ENCODE results near the gene RERE.

Gene RERE

DNA sequence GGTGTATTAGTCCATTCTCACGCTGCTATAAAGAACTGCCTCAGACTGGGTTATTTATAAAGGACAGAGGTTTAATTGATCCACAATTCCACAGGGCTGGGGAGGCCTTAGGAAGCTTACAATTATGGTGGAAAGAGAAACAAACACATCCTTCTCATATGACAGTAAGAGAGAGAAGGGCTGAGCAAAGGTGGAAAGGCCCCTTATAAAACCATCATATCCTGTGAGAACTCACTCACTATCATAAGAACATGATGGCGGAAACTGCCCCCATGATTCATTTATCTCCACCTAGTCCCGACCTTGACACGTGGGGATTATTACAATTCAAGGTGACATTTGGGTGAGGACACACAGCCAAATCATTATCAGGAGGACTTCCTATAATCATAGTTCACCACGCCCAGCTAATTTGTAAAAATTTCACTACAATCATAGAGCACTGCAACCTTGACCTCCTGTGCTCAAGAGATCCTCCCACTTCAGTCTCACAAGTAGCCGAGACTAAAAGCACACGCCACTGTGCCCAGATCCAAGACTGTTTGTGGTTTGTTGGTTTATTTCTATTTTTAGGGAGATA lies 164.9 kb downstream of the RERE start:
- Histone ChIP-seq H3K4me3 (ENCODE audit: extremely low read depth, insufficient read depth, low read length, poor library complexity, severe bottlenecking) (no peak overlapping the region), H3K36me3 (ENCODE audit: control insufficient read depth, insufficient read depth, low read length) (peaks cover 62% of the 10 kb centered on the region), H3K9me3 (ENCODE audit: control insufficient read depth, low read length) (no peaks in the 10 kb centered on the region), H3K27ac (ENCODE audit: low read depth, low read length, severe bottlenecking) (peak overlapping the region; percentile 59), H3K4me1 (ENCODE audit: control insufficient read depth, insufficient read depth, low read length, poor library complexity, severe bottlenecking) (peaks cover 18% of the 10 kb centered on the region)
- 92% methylated on average over 2 of the region's 7 CpGs for WGBS, 2 experiments (ENCODE audit: insufficient coverage in 2 of 2)

DNA sequence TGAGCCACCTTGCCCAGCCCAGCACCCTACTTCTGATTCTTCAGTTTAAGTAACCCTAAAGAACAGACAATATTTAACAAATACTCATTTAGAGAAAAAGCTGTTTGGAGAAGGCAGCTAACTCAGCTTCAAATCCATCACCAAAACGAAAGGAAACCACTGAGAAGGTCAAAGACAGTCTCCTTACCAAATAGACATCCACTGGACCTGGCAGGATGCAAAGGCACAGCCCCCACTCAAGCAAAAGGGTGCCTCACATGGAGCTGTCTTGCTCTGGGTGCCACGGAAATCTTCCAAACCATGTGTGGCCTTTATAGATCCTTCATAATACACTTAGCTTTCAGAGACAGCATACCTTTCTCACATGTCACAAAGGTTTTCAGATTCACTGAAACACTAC lies 165.5 kb downstream of the RERE start:
- H3K27ac ChIP-seq (ENCODE audit: low read depth, low read length, severe bottlenecking) = no peak overlapping the region
- H3K4me3 ChIP-seq (ENCODE audit: extremely low read depth, insufficient read depth, low read length, poor library complexity, severe bottlenecking) = no peak overlapping the region
- WGBS, 2 experiments (ENCODE audit: insufficient coverage in 2 of 2) = 100% methylated on average over 1 to 2 of the region's 2 CpGs
- H3K9me3 ChIP-seq (ENCODE audit: control insufficient read depth, low read length) = no peaks in the 10 kb centered on the region
- peaks cover 68% of the 10 kb centered on the region for H3K36me3 ChIP-seq (ENCODE audit: control insufficient read depth, insufficient read depth, low read length)
- H3K4me1 ChIP-seq (ENCODE audit: control insufficient read depth, insufficient read depth, low read length, poor library complexity, severe bottlenecking) = peaks cover 18% of the 10 kb centered on the region

DNA sequence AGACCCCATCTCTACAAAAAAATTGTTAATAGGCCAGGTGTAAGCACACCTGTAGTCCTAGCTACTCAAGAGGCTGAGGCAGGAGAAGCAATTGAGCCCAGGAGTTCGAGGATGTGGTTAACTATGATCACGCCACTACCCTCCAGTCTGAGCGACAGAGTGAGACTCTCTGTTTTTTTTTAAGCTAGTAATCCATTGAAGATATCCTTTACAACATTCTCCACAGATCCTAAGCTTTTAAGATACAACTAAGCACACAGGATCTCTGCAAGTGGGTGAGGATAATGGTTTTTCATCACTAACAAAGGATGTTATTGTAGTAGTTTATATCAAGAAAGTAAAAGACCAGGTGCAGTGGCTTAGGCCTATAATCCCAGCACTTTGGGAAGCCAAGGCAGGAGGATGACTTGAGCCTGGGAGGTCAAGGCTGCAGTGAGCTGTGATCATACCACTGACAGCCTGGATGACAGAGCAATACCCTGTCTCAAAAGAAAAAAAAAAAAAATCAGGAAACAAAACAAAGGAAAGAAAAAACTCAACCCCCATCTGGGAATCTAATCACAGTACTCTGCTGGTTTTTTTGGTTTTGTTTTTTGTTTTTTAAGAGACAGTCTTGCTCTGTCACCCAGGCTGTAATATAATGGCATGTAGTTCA lies 166.1 kb downstream of the RERE start:
- no peaks in the 10 kb centered on the region for H3K9me3 ChIP-seq (ENCODE audit: control insufficient read depth, low read length)
- no peak overlapping the region for H3K4me3 ChIP-seq (ENCODE audit: extremely low read depth, insufficient read depth, low read length, poor library complexity, severe bottlenecking)
- H3K27ac ChIP-seq (ENCODE audit: low read depth, low read length, severe bottlenecking) = peak overlapping the region; percentile 16
- peaks cover 72% of the 10 kb centered on the region for H3K36me3 ChIP-seq (ENCODE audit: control insufficient read depth, insufficient read depth, low read length)
- H3K4me1 ChIP-seq (ENCODE audit: control insufficient read depth, insufficient read depth, low read length, poor library complexity, severe bottlenecking) = peaks cover 18% of the 10 kb centered on the region
- WGBS, 2 experiments (ENCODE audit: insufficient coverage in 2 of 2) = 90 to 100% methylated on average over 2 of the region's 3 CpGs

DNA sequence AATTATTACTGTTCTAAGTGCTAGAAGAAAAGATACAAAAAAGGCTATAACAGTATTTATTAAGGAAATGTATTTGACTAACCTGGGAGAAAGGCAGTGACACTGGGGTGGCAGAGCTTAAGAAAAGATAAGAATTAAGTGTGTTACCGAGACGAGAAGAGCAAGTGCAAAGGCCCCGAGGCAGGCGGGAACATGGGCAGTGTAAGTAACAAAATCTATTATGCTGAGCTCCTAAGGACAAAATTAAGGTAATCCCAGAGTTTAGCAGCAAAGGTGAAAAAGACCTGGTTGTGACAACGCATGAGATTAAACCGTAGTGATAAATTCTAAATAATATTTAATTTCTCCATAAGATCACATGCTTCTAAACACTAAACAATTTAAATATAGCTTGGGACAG lies 167.6 kb downstream of the RERE start:
- H3K27ac ChIP-seq (ENCODE audit: low read depth, low read length, severe bottlenecking) = no peak overlapping the region
- peaks cover 18% of the 10 kb centered on the region for H3K4me1 ChIP-seq (ENCODE audit: control insufficient read depth, insufficient read depth, low read length, poor library complexity, severe bottlenecking)
- 100% methylated on average over 4 of the region's 6 CpGs for WGBS, 2 experiments (ENCODE audit: insufficient coverage in 2 of 2)
- peaks cover 75% of the 10 kb centered on the region for H3K36me3 ChIP-seq (ENCODE audit: control insufficient read depth, insufficient read depth, low read length)
- H3K4me3 ChIP-seq (ENCODE audit: extremely low read depth, insufficient read depth, low read length, poor library complexity, severe bottlenecking) = no peak overlapping the region
- no peaks in the 10 kb centered on the region for H3K9me3 ChIP-seq (ENCODE audit: control insufficient read depth, low read length)

DNA sequence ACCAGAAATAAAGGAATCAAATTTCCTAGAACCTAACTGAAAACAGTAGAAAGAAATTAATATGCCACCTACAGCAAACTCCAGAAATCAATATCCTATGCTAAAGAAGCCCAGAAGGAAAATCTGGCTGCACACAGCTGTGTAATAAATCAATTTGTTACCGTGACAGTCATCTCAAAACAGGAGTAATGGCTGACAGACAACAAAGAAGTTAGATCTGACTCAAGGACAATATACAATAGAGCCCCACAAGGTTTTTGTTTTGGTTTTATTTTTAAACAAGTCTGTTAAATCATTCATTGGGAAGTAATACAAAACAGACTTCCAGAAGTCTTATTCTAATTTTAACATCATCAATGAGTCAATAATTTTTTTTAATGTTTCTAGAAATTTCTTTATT lies 168.4 kb downstream of the RERE start:
- Histone ChIP-seq H3K4me3 (ENCODE audit: extremely low read depth, insufficient read depth, low read length, poor library complexity, severe bottlenecking) (no peak overlapping the region), H3K27ac (ENCODE audit: low read depth, low read length, severe bottlenecking) (no peak overlapping the region), H3K36me3 (ENCODE audit: control insufficient read depth, insufficient read depth, low read length) (peaks cover 78% of the 10 kb centered on the region), H3K9me3 (ENCODE audit: control insufficient read depth, low read length) (no peaks in the 10 kb centered on the region), H3K4me1 (ENCODE audit: control insufficient read depth, insufficient read depth, low read length, poor library complexity, severe bottlenecking) (peaks cover 18% of the 10 kb centered on the region)
- WGBS, 2 experiments (ENCODE audit: insufficient coverage in 2 of 2) = 100% methylated on average over 1 of the region's 1 CpG; no CpG with 5 or more reads in 1 of the 2 experiments

DNA sequence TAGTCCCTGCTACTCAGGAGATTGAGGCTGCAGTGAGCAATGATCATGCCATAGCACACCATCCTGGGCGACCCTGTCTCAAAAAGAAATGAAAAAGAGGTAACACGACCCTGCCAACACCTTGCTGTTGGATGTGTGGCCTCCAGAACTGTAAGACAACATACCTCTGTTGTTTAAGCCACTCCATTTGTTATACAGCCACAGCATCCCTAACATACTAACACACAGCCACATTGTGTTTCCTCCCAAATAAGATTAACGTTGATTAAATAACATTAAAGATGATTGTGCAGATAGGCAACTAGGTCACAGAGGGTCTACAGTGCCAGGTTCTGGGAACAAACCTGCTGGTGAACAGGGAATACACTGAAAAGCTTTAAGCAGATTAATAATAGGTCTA lies 170.4 kb downstream of the RERE start:
- Histone ChIP-seq H3K36me3 (ENCODE audit: control insufficient read depth, insufficient read depth, low read length) (peaks cover 75% of the 10 kb centered on the region), H3K4me3 (ENCODE audit: extremely low read depth, insufficient read depth, low read length, poor library complexity, severe bottlenecking) (no peak overlapping the region), H3K27ac (ENCODE audit: low read depth, low read length, severe bottlenecking) (no peak overlapping the region), H3K9me3 (ENCODE audit: control insufficient read depth, low read length) (no peaks in the 10 kb centered on the region), H3K4me1 (ENCODE audit: control insufficient read depth, insufficient read depth, low read length, poor library complexity, severe bottlenecking) (peaks cover 10% of the 10 kb centered on the region)
- 100% methylated on average over 2 to 3 of the region's 3 CpGs for WGBS, 2 experiments (ENCODE audit: insufficient coverage in 2 of 2)

DNA sequence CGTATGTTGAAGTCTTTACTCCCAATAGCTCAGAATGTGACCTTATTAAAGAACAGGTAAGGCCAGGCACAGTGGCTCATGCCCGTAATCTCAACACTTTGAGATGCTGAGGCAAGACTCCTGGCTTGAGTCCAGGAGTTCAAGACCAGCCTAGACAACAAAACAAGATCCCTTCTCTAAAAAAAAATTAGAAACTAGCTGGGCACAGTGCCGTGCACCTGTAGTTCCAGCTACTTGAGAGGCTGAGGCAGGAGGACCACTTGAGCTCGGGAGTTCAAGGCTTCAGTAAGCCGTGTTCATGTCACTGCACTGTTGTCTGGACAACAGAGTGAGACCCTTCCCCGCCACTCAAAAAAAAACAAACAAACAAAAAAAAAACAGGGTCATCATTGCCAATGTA lies 171.3 kb downstream of the RERE start:
- 94 to 97% methylated on average over 3 to 5 of the region's 6 CpGs for WGBS, 2 experiments (ENCODE audit: insufficient coverage in 2 of 2)
- Histone ChIP-seq H3K4me1 (ENCODE audit: control insufficient read depth, insufficient read depth, low read length, poor library complexity, severe bottlenecking) (peaks cover 6% of the 10 kb centered on the region), H3K27ac (ENCODE audit: low read depth, low read length, severe bottlenecking) (no peak overlapping the region), H3K4me3 (ENCODE audit: extremely low read depth, insufficient read depth, low read length, poor library complexity, severe bottlenecking) (no peak overlapping the region), H3K36me3 (ENCODE audit: control insufficient read depth, insufficient read depth, low read length) (peaks cover 67% of the 10 kb centered on the region), H3K9me3 (ENCODE audit: control insufficient read depth, low read length) (no peaks in the 10 kb centered on the region)

DNA sequence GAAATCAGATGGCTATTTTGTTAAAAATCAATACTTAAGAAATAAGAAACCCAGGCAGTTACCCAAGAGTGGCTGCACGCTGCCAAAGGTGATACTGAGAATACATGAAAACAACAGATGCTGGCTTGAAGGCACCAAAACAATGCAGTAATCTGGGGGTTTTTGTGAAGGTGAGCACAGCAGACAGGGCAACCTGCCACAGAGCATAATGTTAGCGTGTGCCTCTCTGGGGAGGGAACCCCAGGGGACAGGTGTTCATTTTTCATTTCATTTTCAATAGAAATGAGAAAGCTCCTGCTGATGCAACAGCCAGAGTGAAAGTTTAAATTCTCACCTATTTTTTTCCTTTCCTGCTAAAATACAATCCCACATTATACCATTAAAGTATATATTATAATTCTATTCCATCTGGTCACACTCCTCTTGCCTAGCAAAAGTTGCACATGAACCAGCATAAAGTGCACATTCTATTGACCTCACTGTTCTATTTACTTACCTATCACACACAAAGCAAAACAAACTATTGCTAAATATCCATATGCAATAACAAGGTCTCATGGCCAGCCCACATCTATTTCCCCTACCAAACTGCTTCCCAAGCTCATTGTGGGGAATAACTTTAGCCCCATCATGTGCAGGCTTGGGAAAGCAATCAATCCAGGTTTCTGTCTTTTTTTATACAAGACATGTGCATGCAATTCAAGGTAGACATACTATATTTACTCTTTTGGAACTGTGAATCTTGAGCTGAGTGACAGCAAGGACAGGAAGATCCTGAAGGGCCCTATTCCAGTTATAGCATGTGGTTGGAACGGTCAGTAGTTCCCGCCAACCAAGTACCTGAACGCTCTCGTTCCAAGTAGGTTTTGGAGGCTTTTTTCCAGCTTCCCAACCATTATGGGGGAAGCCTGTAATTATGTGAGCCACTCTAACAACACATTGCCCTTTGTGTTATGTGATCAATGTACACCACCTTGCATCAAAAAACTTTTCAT lies 173.6 kb downstream of the RERE start:
- Histone ChIP-seq H3K4me3 (ENCODE audit: extremely low read depth, insufficient read depth, low read length, poor library complexity, severe bottlenecking) (no peak overlapping the region), H3K4me1 (ENCODE audit: control insufficient read depth, insufficient read depth, low read length, poor library complexity, severe bottlenecking) (peaks cover 6% of the 10 kb centered on the region), H3K27ac (ENCODE audit: low read depth, low read length, severe bottlenecking) (peak overlapping the region; percentile 7), H3K9me3 (ENCODE audit: control insufficient read depth, low read length) (no peaks in the 10 kb centered on the region), H3K36me3 (ENCODE audit: control insufficient read depth, insufficient read depth, low read length) (peaks cover 60% of the 10 kb centered on the region)
- 94 to 100% methylated on average over 2 to 3 of the region's 6 CpGs for WGBS, 2 experiments (ENCODE audit: insufficient coverage in 2 of 2)

DNA sequence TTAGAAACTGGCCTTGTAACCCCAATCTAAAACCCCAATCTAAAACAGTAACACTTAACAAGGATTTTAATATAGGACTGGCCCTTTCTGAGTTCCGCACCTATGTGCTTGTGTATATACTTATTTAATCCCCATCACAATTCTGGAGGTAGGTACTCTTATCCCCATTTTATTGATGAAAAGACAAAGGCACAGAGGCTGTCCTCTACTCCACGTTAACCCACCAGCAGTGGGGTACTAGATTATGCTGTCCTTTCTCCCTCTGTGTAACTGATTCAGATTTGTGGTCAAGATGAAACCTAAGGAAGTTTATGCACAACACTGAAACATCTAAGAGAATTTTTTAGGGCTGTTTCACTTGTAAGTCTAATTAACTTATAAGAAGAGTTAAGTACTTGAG lies 175.3 kb downstream of the RERE start:
- Histone ChIP-seq H3K4me3 (ENCODE audit: extremely low read depth, insufficient read depth, low read length, poor library complexity, severe bottlenecking) (no peak overlapping the region), H3K4me1 (ENCODE audit: control insufficient read depth, insufficient read depth, low read length, poor library complexity, severe bottlenecking) (no peaks in the 10 kb centered on the region), H3K9me3 (ENCODE audit: control insufficient read depth, low read length) (no peaks in the 10 kb centered on the region), H3K36me3 (ENCODE audit: control insufficient read depth, insufficient read depth, low read length) (peaks cover 56% of the 10 kb centered on the region), H3K27ac (ENCODE audit: low read depth, low read length, severe bottlenecking) (no peak overlapping the region)
- no CpG with 5 or more reads among the region's 2 CpGs for WGBS, 2 experiments (ENCODE audit: insufficient coverage in 2 of 2)

DNA sequence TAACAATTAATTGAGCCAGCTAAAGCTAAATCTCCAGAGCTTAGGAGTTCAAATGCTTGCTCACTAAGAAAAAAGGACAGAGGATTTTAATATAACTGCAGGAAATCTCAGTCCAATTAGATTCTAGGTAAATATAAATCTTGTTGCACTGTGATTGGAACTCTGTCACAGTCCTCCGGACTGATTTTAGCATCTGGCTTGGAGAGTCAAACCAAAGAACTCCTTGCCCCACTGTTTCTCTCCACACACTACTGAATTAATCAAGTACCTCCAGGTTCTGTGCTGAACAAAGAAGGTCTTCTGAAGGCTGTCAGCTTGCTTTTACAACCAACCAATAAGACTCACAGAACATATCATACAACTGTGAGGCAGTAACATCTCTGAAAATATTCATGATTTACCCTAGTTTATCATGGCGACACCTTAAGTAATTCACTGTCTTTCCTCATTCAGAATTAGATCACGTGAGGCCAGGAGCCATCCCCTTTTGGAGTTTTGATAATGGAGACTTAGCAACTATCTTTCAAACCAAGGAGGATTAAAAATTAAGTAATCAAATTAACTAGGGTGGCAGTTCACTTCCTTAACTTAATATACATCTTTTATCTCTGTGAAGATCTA lies 176.0 kb downstream of the RERE start:
- Histone ChIP-seq H3K4me3 (ENCODE audit: extremely low read depth, insufficient read depth, low read length, poor library complexity, severe bottlenecking) (no peak overlapping the region), H3K4me1 (ENCODE audit: control insufficient read depth, insufficient read depth, low read length, poor library complexity, severe bottlenecking) (no peaks in the 10 kb centered on the region), H3K9me3 (ENCODE audit: control insufficient read depth, low read length) (no peaks in the 10 kb centered on the region), H3K36me3 (ENCODE audit: control insufficient read depth, insufficient read depth, low read length) (peaks cover 53% of the 10 kb centered on the region), H3K27ac (ENCODE audit: low read depth, low read length, severe bottlenecking) (no peak overlapping the region)
- 83% methylated on average over 2 of the region's 3 CpGs; no CpG with 5 or more reads in 1 of the 2 experiments for WGBS, 2 experiments (ENCODE audit: insufficient coverage in 2 of 2)
